Smooth muscle cell (in vitro differentiated cells): ENCODE data around the gene TPX2. TPM values are rescaled to one million over a fixed set of nuclear protein-coding genes. Genes with fewer than 3 reads are reported as not detected.
A peak's percentile ranks its signal among the peaks of the same experiment; 100 is the strongest.

Source experiments
- DNase-seq: peaks from one replicate; lab custom pipeline; 2025; ENCODE audit not compliant: unreplicated experiment; lab: John Stamatoyannopoulos, UW
- H2AFZ ChIP-seq: fragments of 200-600 bp; sonication (generic); 2 replicates; pipeline ENCODE4 v1.6.0; 2016; ENCODE audit warnings: antibody characterized with exemption, low read depth, mild to moderate bottlenecking
- H3F3A ChIP-seq: fragments of 200-600 bp; sonication (generic); 2 replicates; pipeline ENCODE4 v1.6.0; 2017; ENCODE audit warnings: antibody characterized with exemption, low read depth
- H3K27ac ChIP-seq: fragments of 200-600 bp; sonication (generic); 2 replicates; pipeline ENCODE4 v1.5.1; 2016; ENCODE audit warnings: low read depth, mild to moderate bottlenecking
- H3K27me3 ChIP-seq: fragments of 200-600 bp; sonication (generic); 2 replicates; pipeline ENCODE4 v1.6.1; 2016; ENCODE audit warnings: low read depth, mild to moderate bottlenecking
- H3K36me3 ChIP-seq: fragments of 200-600 bp; sonication (generic); 2 replicates; pipeline ENCODE4 v1.5.1; 2016; ENCODE audit warnings: low read depth
- H3K4me1 ChIP-seq: fragments of 200-600 bp; sonication (generic); 2 replicates; pipeline ENCODE4 v1.5.1; 2016; ENCODE audit warnings: low read depth
- H3K4me2 ChIP-seq: fragments of 200-600 bp; sonication (generic); 2 replicates; pipeline ENCODE4 v1.6.0; 2016; ENCODE audit warnings: mild to moderate bottlenecking
- H3K4me3 ChIP-seq: fragments of 200-600 bp; sonication (generic); 2 replicates; pipeline ENCODE4 v1.5.1; 2016; ENCODE audit warnings: mild to moderate bottlenecking
- H3K79me2 ChIP-seq: fragments of 200-600 bp; sonication (generic); 2 replicates; pipeline ENCODE4 v1.6.0; 2016; ENCODE audit warnings: low read depth, mild to moderate bottlenecking
- H3K9ac ChIP-seq: fragments of 200-600 bp; sonication (generic); 2 replicates; pipeline ENCODE4 v1.6.0; 2016; ENCODE audit warnings: low read depth
- H3K9me3 ChIP-seq: fragments of 200-600 bp; sonication (generic); replicated peaks from 2 replicates; pipeline ENCODE4 v1.5.1; 2016; ENCODE audit warnings: low read depth
- H4K20me1 ChIP-seq: fragments of 200-600 bp; sonication (generic); 2 replicates; pipeline ENCODE4 v1.6.0; 2016; ENCODE audit warnings: low read depth
- CTCF ChIP-seq: fragments of 200-600 bp; sonication (generic); IDR thresholded peaks from 2 replicates; pipeline ENCODE4 v1.5.1; 2017; ENCODE audit warnings: borderline replicate concordance, mild to moderate bottlenecking, antibody characterized with exemption; ENCODE audit not compliant: insufficient read depth, poor library complexity, severe bottlenecking
- WGBS: methylation state at CpG from one replicate; pipeline ENCODE4 v1.1.7; 2016; ENCODE audit warnings: low lambda C conversion rate; 5-methylcytosine and 5-hydroxymethylcytosine counted together
- polyA plus RNA-seq: library from polyadenylated mRNA; unstranded; fragments of >200 nt; fragmentation: Nextera tagmentation; extraction: Ambion mirVana; gene quantifications from 2 replicates; pipeline ENCODE4 v1.2.1, GENCODE V29; 2016
- total RNA-seq: library from RNA; depleted of rRNA; stranded (reverse); fragments of >200 nt; gene quantifications from 2 replicates; pipeline ENCODE4 v1.2.3, GENCODE V29; 2014

Gene TPX2
- total and polyA plus RNA-seq, 2 experiments from 2014 or later, result 21.7 to 24.5 TPM

DNA sequence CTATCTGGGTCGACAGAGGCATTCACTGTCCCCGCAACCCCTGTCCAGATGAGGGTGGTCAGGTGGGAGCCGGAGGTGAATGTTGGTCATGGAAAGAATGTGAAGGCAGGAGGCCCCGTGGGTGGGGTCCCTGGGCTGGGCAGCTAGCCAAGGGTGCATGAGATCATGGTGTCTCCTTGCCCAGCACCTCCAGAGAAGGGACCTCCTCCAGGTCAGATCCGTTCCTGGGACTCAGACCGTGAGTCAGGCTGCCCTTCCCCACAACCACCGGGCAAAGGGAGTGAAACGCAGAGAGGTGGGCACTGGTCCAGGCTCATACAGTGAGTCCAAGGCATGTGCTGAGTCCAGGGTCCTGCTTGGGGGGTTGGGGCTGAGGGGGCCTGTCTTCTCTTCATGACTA lies 102.8 kb downstream of the TPX2 start:
- Histone ChIP-seq H3K9ac (no peak overlapping the region), H3K27ac (no peak overlapping the region), H3K36me3 (no peaks in the 10 kb centered on the region), H2AFZ (no peak overlapping the region), H4K20me1 (no peaks in the 10 kb centered on the region), H3F3A (peaks cover 15% of the 10 kb centered on the region), H3K79me2 (no peaks in the 10 kb centered on the region), H3K27me3 (no peaks in the 10 kb centered on the region), H3K4me1 (peaks cover 53% of the 10 kb centered on the region), H3K4me3 (no peak overlapping the region), H3K4me2 (peak overlapping the region; percentile 61), H3K9me3 (no peaks in the 10 kb centered on the region)
- 69% methylated on average over 8 of the region's 8 CpGs for WGBS
- no peak for TF ChIP-seq CTCF
- no peak for DNase-seq

DNA sequence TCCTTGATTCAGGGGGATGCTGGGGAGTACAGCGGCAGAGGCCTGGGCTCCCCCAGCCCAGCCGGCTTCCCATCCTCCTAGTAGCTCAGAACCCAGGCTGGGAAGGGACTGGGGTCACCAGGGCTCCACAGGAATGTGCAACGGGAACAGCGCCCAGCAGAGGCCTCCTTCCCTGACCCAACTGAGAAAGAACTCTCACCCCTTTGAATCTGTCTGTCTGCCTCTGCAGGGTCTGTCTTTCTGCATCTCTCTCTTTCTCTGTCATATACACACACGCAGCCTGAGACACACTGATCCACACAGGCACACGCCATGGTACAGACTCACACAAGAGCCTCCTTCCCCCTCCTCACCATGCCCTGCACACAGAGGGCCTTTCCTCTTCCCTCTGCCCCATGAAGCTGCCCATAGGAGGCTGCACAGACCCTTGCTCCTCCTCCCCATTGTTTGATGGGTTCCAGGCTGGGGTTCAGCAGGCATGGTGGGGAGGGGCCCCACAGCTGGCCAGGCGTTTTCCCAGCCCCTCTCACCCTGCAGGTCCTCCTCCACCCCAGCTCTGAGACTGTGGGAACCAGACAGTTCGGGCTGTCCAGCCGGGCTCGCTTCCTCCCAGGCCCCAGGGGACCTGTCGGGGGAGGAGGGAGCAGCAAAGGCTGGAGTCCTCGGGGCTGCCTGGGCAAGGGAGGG lies 103.5 kb downstream of the TPX2 start:
- Histone ChIP-seq H3K36me3 (no peaks in the 10 kb centered on the region), H3K9ac (peak overlapping the region; percentile 12), H2AFZ (peak overlapping the region; percentile 24), H3K27ac (no peak overlapping the region), H3F3A (peaks cover 8% of the 10 kb centered on the region), H3K79me2 (no peaks in the 10 kb centered on the region), H3K4me3 (no peak overlapping the region), H3K9me3 (no peaks in the 10 kb centered on the region), H3K4me2 (peak overlapping the region; percentile 61), H3K27me3 (no peaks in the 10 kb centered on the region), H4K20me1 (no peaks in the 10 kb centered on the region), H3K4me1 (peaks cover 46% of the 10 kb centered on the region)
- TF ChIP-seq CTCF, result no peak
- DNase-seq, result no peak
- WGBS, result 47% methylated on average over 12 of the region's 12 CpGs

- H3K79me2 ChIP-seq, result no peaks in the 10 kb centered on the region
- peaks cover 39% of the 10 kb centered on the region for H3K4me1 ChIP-seq
- no peak overlapping the region for H3K27ac ChIP-seq
- H3K9ac ChIP-seq, result no peak overlapping the region
- WGBS, result 78% methylated on average over 6 of the region's 6 CpGs
- H3K27me3 ChIP-seq, result no peaks in the 10 kb centered on the region
- H2AFZ ChIP-seq, result no peak overlapping the region
- no peaks in the 10 kb centered on the region for H3K36me3 ChIP-seq
- H3K4me3 ChIP-seq, result no peak overlapping the region
- no peak for TF ChIP-seq CTCF
- peak overlapping the region; percentile 61 for H3K4me2 ChIP-seq
- peaks cover 7% of the 10 kb centered on the region for H3F3A ChIP-seq
- no peaks in the 10 kb centered on the region for H4K20me1 ChIP-seq
- no peak for DNase-seq
- no peaks in the 10 kb centered on the region for H3K9me3 ChIP-seq
Measured at GRCh38 chr20:31843288-31843687, 104.2 kb downstream of the TPX2 start.

- H4K20me1 ChIP-seq, result no peaks in the 10 kb centered on the region
- no peak overlapping the region for H2AFZ ChIP-seq
- no peak overlapping the region for H3K27ac ChIP-seq
- H3K9ac ChIP-seq, result no peak overlapping the region
- no peak overlapping the region for H3K4me3 ChIP-seq
- peaks cover 5% of the 10 kb centered on the region for H3K27me3 ChIP-seq
- no peak for DNase-seq
- H3K36me3 ChIP-seq, result no peaks in the 10 kb centered on the region
- TF ChIP-seq CTCF, result no peak
- H3K79me2 ChIP-seq, result no peaks in the 10 kb centered on the region
- peaks cover 38% of the 10 kb centered on the region for H3K4me1 ChIP-seq
- H3K9me3 ChIP-seq, result no peaks in the 10 kb centered on the region
- 90% methylated on average over 5 of the region's 5 CpGs for WGBS
- H3K4me2 ChIP-seq, result no peak overlapping the region
- H3F3A ChIP-seq, result peaks cover 4% of the 10 kb centered on the region
Measured at GRCh38 chr20:31843881-31844280, 104.8 kb downstream of the TPX2 start.
